WTC11 (cell line): ENCODE data around the gene TNIK. TPM values are rescaled to one million over a fixed set of nuclear protein-coding genes. Genes with fewer than 3 reads are reported as not detected.
A peak's percentile ranks its signal among the peaks of the same experiment; 100 is the strongest.

Experiments
- ATAC-seq: fragments of 200-7000 bp; cut with Tn5 transposase; 2 replicates; pipeline ENCODE4 v1.10.0; 2021; ENCODE audit warnings: mild to moderate bottlenecking, moderate library complexity
- CTCF ChIA-PET: fragments of 300-600 bp; sonication (Branson Sonifier 250); formaldehyde crosslinking; loops from one replicate; lab custom pipeline; 2021; ENCODE audit warnings: antibody characterized with exemption; lab: Charles Lee
- POLR2A ChIA-PET: fragments of 350-600 bp; sonication (Branson Sonifier 250); formaldehyde crosslinking; loops from one replicate; lab custom pipeline; 2021; ENCODE audit warnings: antibody characterized with exemption; lab: Charles Lee
- DNase-seq: peaks from one replicate; pipeline ENCODE4 v3.0.0; 2021; ENCODE audit warnings: low spot score
- H3K27ac Mint-ChIP-seq: 2 replicates; pipeline ENCODE4 v1.8.0; 2021; ENCODE audit warnings: mixed read lengths
- H3K27me3 Mint-ChIP-seq: 2 replicates; pipeline ENCODE4 v1.8.0; 2021; ENCODE audit warnings: low read depth, mild to moderate bottlenecking, moderate library complexity, mixed read lengths
- H3K36me3 Mint-ChIP-seq: 2 replicates; pipeline ENCODE4 v1.8.0; 2021; ENCODE audit warnings: mixed read lengths
- H3K4me1 Mint-ChIP-seq: 2 replicates; pipeline ENCODE4 v1.8.0; 2022; ENCODE audit warnings: mixed read lengths
- H3K4me3 Mint-ChIP-seq: 2 replicates; pipeline ENCODE4 v1.8.0; 2021; ENCODE audit warnings: mild to moderate bottlenecking, moderate library complexity, mixed read lengths
- H3K9me3 Mint-ChIP-seq: 2 replicates; pipeline ENCODE4 v1.8.0; 2021; ENCODE audit warnings: mixed read lengths
- AR ChIP-seq: fragments of 250-450 bp; sonication (Bioruptor Pico); IDR thresholded peaks from 2 replicates; pipeline ENCODE4 v1.9.0; 2021; ENCODE audit warnings: mild to moderate bottlenecking
- ATF1 ChIP-seq: sonication (generic); formaldehyde crosslinking; IDR thresholded peaks from 2 replicates; pipeline ENCODE4 v1.8.1; 2023; ENCODE audit warnings: mild to moderate bottlenecking, moderate library complexity, missing genetic modification reagents
- FOXJ3 ChIP-seq: sonication (generic); formaldehyde crosslinking; IDR thresholded peaks from 2 replicates; pipeline ENCODE4 v1.9.0; 2021; ENCODE audit warnings: missing genetic modification reagents, mild to moderate bottlenecking, borderline replicate concordance
- IRF2 ChIP-seq: sonication (generic); formaldehyde crosslinking; IDR thresholded peaks from 2 replicates; pipeline ENCODE4 v1.8.0; 2022; ENCODE audit warnings: low read depth, missing genetic modification reagents, borderline replicate concordance
- RELA ChIP-seq: sonication (generic); formaldehyde crosslinking; IDR thresholded peaks from 2 replicates; pipeline ENCODE4 v1.8.1; 2022; ENCODE audit warnings: missing genetic modification reagents, mild to moderate bottlenecking, borderline replicate concordance
- ZNF281 ChIP-seq: sonication (generic); formaldehyde crosslinking; IDR thresholded peaks from 2 replicates; pipeline ENCODE4 v1.8.0; 2023; ENCODE audit warnings: mild to moderate bottlenecking, missing genetic modification reagents
- ZNF317 ChIP-seq: sonication (generic); formaldehyde crosslinking; IDR thresholded peaks from 2 replicates; pipeline ENCODE4 v1.8.1; 2023; ENCODE audit warnings: low read depth, mild to moderate bottlenecking, moderate library complexity, missing genetic modification reagents, borderline replicate concordance
- ZNF425 ChIP-seq: fragments of 250-450 bp; sonication (Bioruptor Pico); conservative IDR thresholded peaks from 2 replicates; pipeline ENCODE4 v1.9.0; 2021; ENCODE audit warnings: mild to moderate bottlenecking
- ZSCAN18 ChIP-seq: fragments of 250-450 bp; sonication (Bioruptor Pico); IDR thresholded peaks from 2 replicates; pipeline ENCODE4 v2.1.2; 2022; ENCODE audit warnings: mild to moderate bottlenecking, moderate library complexity
- total RNA-seq: library from RNA; stranded (reverse); gene quantifications from 3 replicates; pipeline ENCODE4 v1.2.3, GENCODE V29; 2021
- TF ChIP-seq, protein P1 (sequence below): fragments of 250-450 bp; sonication (Bioruptor Pico); IDR thresholded peaks from 2 replicates; pipeline ENCODE4 v1.9.0; 2021; ENCODE audit warnings: mild to moderate bottlenecking, borderline replicate concordance
- TF ChIP-seq, protein P2 (sequence below): sonication (generic); formaldehyde crosslinking; conservative IDR thresholded peaks from 2 replicates; pipeline ENCODE4 v1.8.1; 2022; ENCODE audit warnings: mild to moderate bottlenecking, missing genetic modification reagents
- TF ChIP-seq, protein P3 (sequence below): sonication (generic); formaldehyde crosslinking; IDR thresholded peaks from 2 replicates; pipeline ENCODE4 v1.8.1; 2022; ENCODE audit warnings: mild to moderate bottlenecking, missing genetic modification reagents, moderate library complexity, borderline replicate concordance
- TF ChIP-seq, protein P4 (sequence below): sonication (generic); formaldehyde crosslinking; IDR thresholded peaks from 2 replicates; pipeline ENCODE4 v1.8.1; 2023; ENCODE audit warnings: mild to moderate bottlenecking, missing genetic modification reagents

TNIK gene
- total RNA-seq, 1 experiment from 2014 or later = 50.3 TPM

DNA sequence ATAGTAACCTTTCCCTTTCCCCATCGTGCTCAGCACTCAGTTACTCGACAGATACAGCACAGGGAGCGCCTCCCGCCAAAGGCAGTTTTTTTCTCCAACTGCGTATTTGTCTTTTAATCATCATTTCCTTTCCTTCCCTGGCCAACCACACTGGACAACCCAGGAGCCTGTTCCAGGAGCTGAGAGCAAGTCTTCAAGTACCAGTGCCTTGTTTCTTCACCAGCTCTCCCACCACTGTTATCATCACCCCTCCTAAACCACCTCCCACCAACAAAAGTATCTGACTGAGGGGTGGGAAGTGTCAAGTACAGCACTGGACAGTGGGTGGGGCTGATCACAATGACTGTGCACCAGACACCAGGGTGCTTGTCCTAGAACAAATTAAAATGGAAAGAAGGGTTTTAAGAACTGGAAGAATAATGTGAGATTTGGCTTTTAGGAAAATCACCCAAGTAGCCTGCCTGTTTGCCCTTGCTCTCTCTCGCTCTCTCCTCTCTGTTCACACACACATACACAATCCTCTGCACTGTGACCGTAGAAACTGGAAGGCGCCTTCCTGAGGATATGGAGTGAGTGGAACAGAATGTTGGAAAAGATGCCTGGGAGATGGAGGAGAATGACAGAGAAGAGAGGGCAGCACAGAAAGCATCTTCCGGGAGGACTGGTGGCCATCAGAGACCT, 126.3 kb downstream of the TNIK start (continued):
- TF ChIP-seq ZNF425 = no peak
- no peak for TF ChIP-seq ZNF317 (CRISPR knock-in tag)
- no peak for TF ChIP-seq RELA (CRISPR knock-in tag)
- no peak for TF ChIP-seq ATF1
- TF ChIP-seq, protein P1, sequence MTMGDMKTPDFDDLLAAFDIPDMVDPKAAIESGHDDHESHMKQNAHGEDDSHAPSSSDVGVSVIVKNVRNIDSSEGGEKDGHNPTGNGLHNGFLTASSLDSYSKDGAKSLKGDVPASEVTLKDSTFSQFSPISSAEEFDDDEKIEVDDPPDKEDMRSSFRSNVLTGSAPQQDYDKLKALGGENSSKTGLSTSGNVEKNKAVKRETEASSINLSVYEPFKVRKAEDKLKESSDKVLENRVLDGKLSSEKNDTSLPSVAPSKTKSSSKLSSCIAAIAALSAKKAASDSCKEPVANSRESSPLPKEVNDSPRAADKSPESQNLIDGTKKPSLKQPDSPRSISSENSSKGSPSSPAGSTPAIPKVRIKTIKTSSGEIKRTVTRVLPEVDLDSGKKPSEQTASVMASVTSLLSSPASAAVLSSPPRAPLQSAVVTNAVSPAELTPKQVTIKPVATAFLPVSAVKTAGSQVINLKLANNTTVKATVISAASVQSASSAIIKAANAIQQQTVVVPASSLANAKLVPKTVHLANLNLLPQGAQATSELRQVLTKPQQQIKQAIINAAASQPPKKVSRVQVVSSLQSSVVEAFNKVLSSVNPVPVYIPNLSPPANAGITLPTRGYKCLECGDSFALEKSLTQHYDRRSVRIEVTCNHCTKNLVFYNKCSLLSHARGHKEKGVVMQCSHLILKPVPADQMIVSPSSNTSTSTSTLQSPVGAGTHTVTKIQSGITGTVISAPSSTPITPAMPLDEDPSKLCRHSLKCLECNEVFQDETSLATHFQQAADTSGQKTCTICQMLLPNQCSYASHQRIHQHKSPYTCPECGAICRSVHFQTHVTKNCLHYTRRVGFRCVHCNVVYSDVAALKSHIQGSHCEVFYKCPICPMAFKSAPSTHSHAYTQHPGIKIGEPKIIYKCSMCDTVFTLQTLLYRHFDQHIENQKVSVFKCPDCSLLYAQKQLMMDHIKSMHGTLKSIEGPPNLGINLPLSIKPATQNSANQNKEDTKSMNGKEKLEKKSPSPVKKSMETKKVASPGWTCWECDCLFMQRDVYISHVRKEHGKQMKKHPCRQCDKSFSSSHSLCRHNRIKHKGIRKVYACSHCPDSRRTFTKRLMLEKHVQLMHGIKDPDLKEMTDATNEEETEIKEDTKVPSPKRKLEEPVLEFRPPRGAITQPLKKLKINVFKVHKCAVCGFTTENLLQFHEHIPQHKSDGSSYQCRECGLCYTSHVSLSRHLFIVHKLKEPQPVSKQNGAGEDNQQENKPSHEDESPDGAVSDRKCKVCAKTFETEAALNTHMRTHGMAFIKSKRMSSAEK (CRISPR knock-in tag) = no peak
- no peak for TF ChIP-seq ZNF281 (CRISPR knock-in tag)
- TF ChIP-seq, protein P2, sequence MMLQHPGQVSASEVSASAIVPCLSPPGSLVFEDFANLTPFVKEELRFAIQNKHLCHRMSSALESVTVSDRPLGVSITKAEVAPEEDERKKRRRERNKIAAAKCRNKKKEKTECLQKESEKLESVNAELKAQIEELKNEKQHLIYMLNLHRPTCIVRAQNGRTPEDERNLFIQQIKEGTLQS (CRISPR knock-in tag) = no peak

GRCh38 chr3:171330938-171331337, 129.3 kb downstream of the TNIK start:
- H3K36me3 Mint-ChIP-seq = peaks cover 8% of the 10 kb centered on the region
- ChIA-PET CTCF (interaction anchor here (0.5 kb wide), 1 partner anchor 834 kb away, joined by 3 read pairs; no protein-coding TSS in a partner anchor), POLR2A (interaction anchor here (1.1 kb wide), 1 partner anchor 8 kb away, joined by 3 read pairs; no protein-coding TSS in a partner anchor)
- H3K9me3 Mint-ChIP-seq = peaks cover 9% of the 10 kb centered on the region; the same call in 1 of the 2 replicates
- peaks cover 59% of the 10 kb centered on the region for H3K4me1 Mint-ChIP-seq
- TF ChIP-seq AR (no peak), IRF2 (no peak), ZSCAN18 (no peak), FOXJ3 (CRISPR knock-in tag) (no peak)
- TF ChIP-seq, protein P3, sequence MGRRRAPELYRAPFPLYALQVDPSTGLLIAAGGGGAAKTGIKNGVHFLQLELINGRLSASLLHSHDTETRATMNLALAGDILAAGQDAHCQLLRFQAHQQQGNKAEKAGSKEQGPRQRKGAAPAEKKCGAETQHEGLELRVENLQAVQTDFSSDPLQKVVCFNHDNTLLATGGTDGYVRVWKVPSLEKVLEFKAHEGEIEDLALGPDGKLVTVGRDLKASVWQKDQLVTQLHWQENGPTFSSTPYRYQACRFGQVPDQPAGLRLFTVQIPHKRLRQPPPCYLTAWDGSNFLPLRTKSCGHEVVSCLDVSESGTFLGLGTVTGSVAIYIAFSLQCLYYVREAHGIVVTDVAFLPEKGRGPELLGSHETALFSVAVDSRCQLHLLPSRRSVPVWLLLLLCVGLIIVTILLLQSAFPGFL (CRISPR knock-in tag) = no peak
- TF ChIP-seq, protein P4, sequence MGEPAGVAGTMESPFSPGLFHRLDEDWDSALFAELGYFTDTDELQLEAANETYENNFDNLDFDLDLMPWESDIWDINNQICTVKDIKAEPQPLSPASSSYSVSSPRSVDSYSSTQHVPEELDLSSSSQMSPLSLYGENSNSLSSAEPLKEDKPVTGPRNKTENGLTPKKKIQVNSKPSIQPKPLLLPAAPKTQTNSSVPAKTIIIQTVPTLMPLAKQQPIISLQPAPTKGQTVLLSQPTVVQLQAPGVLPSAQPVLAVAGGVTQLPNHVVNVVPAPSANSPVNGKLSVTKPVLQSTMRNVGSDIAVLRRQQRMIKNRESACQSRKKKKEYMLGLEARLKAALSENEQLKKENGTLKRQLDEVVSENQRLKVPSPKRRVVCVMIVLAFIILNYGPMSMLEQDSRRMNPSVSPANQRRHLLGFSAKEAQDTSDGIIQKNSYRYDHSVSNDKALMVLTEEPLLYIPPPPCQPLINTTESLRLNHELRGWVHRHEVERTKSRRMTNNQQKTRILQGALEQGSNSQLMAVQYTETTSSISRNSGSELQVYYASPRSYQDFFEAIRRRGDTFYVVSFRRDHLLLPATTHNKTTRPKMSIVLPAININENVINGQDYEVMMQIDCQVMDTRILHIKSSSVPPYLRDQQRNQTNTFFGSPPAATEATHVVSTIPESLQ (CRISPR knock-in tag) = no peak
- TF ChIP-seq, protein P2 (CRISPR knock-in tag) = no peak
- H3K27ac Mint-ChIP-seq = peak overlapping the region; percentile 55; the same call in 1 of the 2 replicates
- DNase-seq (no peak), ATAC-seq (peak; percentile 28)
- H3K4me3 Mint-ChIP-seq = no peak overlapping the region
- H3K27me3 Mint-ChIP-seq = no peaks in the 10 kb centered on the region
